ENCODE data around the gene NAPSA. TPM values are rescaled to one million over a fixed set of nuclear protein-coding genes. Genes with fewer than 3 reads are reported as not detected.

The NAPSA gene
- total and polyA plus RNA-seq, 2 of the 8 experiments (the other 6 are each of a cell fraction or from before 2014, with no cell fraction given): 0.71 to 0.73 TPM

- no peaks in the 10 kb centered on the region for H3K9me3 ChIP-seq (ENCODE audit: insufficient read depth in 2 of 2, low read depth in 1 of 2, low read length in 1 of 2)
- no peak overlapping the region for H2BK120ac ChIP-seq (replicated peaks; ENCODE audit: low read depth, low read length)
- WGBS, 2 experiments (ENCODE audit: extremely low coverage in 1 of 2, insufficient coverage in 1 of 2, insufficient read length in 1 of 2, insufficient replicate concordance in 2 of 2, low coverage in 1 of 2, low lambda C conversion rate in 2 of 2, missing lambda C conversion rate in 1 of 2): 71% methylated on average over 49 of the region's 54 CpGs; no CpG with 5 or more reads in 1 of the 2 experiments
- no peak overlapping the region for H4K91ac ChIP-seq (replicated peaks; ENCODE audit: insufficient read length, low read length)
- CTCF ChIA-PET (ENCODE audit: partially characterized antibody): interaction anchor here (0.7 to 3.2 kb wide), 35 partner anchors 9 to 565 kb away, joined by 3 to 13 read pairs (median 4); partner anchors contain the start of genes NAPSA and NR1H2
- POLR2A ChIA-PET (ENCODE audit: partially characterized antibody): interaction anchor here (0.8 to 1.4 kb wide), 6 partner anchors 14 to 122 kb away, joined by 3 to 4 read pairs (median 4); partner anchors contain the start of gene POLD1
- no peak overlapping the region for H3K23ac ChIP-seq (ENCODE audit: insufficient read length)
- no peak overlapping the region for H2BK20ac ChIP-seq (ENCODE audit: low read length)
- no peaks in the 10 kb centered on the region for H4K20me1 ChIP-seq (replicated peaks in 1 of 2; ENCODE audit: control insufficient read depth in 1 of 2, insufficient read depth in 2 of 2, low read length in 2 of 2)
- H3K36me3 ChIP-seq (ENCODE audit: control insufficient read depth in 2 of 4, insufficient read depth in 4 of 4, low read length in 3 of 4): no peaks in the 10 kb centered on the region
- DNase-seq (ENCODE audit: low read depth in 1 of 2, low spot score in 2 of 2) (peak; percentile 56 to 95), FAIRE-seq (peak; percentile 76)
- H3K4me2 ChIP-seq (ENCODE audit: insufficient read depth in 1 of 2, low read depth in 2 of 2, low read length in 2 of 2): peak overlapping the region in 1 of 2 experiments; percentile 36; a peak in 1 of 4 replicates
- no peak overlapping the region for H3K56ac ChIP-seq (replicated peaks; ENCODE audit: insufficient read length, low read depth, low read length)
- H2AK5ac ChIP-seq (ENCODE audit: low read depth, low read length): no peak overlapping the region
- no peak overlapping the region for H2BK12ac ChIP-seq (ENCODE audit: low read depth, low read length)
- peak overlapping the region in 1 of 4 experiments; percentile 16; a peak in 1 of 8 replicates for H3K4me3 ChIP-seq (ENCODE audit: extremely low read depth in 1 of 4, insufficient read depth in 2 of 4, low read depth in 3 of 4, low read length in 4 of 4)
- H3K4ac ChIP-seq (replicated peaks; ENCODE audit: insufficient read length, low read depth, low read length): no peak overlapping the region
- H3K4me1 ChIP-seq (replicated peaks in 1 of 4; ENCODE audit: control insufficient read depth in 3 of 4, insufficient read depth in 4 of 4, low read length in 3 of 4): peaks cover 0 to 2% (median 0%) of the 10 kb centered on the region in 4 experiments; a peak in 2 of 7 replicates
- H3K79me2 ChIP-seq (ENCODE audit: control insufficient read depth in 1 of 2, insufficient read depth in 2 of 2, low read length in 2 of 2): no peaks in the 10 kb centered on the region
- no peak overlapping the region for H3K18ac ChIP-seq (ENCODE audit: extremely low read depth, low read length)
- no peak overlapping the region for H4K8ac ChIP-seq (ENCODE audit: extremely low read depth, insufficient read depth, low read length)
- no peaks in the 10 kb centered on the region for H3K23me2 ChIP-seq (ENCODE audit: low read depth, low read length)
- H2AFZ ChIP-seq (ENCODE audit: low read length): no peak overlapping the region
- H3K14ac ChIP-seq (ENCODE audit: insufficient read length): no peak overlapping the region
- H3K27ac ChIP-seq (ENCODE audit: low read depth, low read length): no peak overlapping the region
- no peak overlapping the region for H2BK5ac ChIP-seq (ENCODE audit: low read depth, low read length)
- no peak overlapping the region for H3K9ac ChIP-seq (replicated peaks in 1 of 4; ENCODE audit: extremely low read depth in 1 of 4, low read depth in 3 of 4, low read length in 3 of 4)
- H3K27me3 ChIP-seq (replicated peaks in 1 of 4; ENCODE audit: control insufficient read depth in 3 of 4, extremely low read depth in 1 of 4, insufficient read depth in 3 of 4, low read length in 3 of 4): no peaks in the 10 kb centered on the region; a peak in 2 of 7 replicates
- H4K5ac ChIP-seq (ENCODE audit: insufficient read length, low read depth, low read length): no peak overlapping the region
- H2BK15ac ChIP-seq (ENCODE audit: low read length): no peak overlapping the region
- H3K79me1 ChIP-seq (ENCODE audit: low read depth, low read length): no peaks in the 10 kb centered on the region
- TF ChIP-seq SP1 (IDR thresholded peaks at IDR 0.05; ENCODE audit: low read depth, low read length): no peak
- TF ChIP-seq EGR1 (IDR thresholded peaks at IDR 0.05; ENCODE audit: borderline replicate concordance, low read depth, low read length): no peak
- TF ChIP-seq SIN3A (conservative IDR thresholded peaks at IDR 0.05 in 1 of 2, IDR thresholded peaks at IDR 0.05 in 1 of 2; ENCODE audit: low read depth in 1 of 2, low read length in 2 of 2): no peak
- no peak for TF ChIP-seq ATF2 (IDR thresholded peaks at IDR 0.05; ENCODE audit: low read length)
- no peak for TF ChIP-seq JUND (IDR thresholded peaks at IDR 0.05; ENCODE audit: low read length)
- TF ChIP-seq TEAD4 (IDR thresholded peaks at IDR 0.05; ENCODE audit: low read depth, low read length): peak; percentile 87
- no peak for TF ChIP-seq BACH1 (IDR thresholded peaks at IDR 0.05; ENCODE audit: low read length)
Measured at GRCh38 chr19:50357178-50358100, 8.0 kb downstream of the NAPSA start.

Data from H1 (cell line).